ENCODE results near the gene LHX6.

- TF ChIP-seq TAF1 (IDR thresholded peaks at IDR 0.05; ENCODE audit: low read depth) (no peak), EP300 (IDR thresholded peaks at IDR 0.05; ENCODE audit: borderline replicate concordance) (no peak), ZBTB7A (IDR thresholded peaks at IDR 0.05; ENCODE audit: low read depth) (no peak), TEAD4 (IDR thresholded peaks at IDR 0.05) (no peak), CREB1 (IDR thresholded peaks at IDR 0.05; ENCODE audit: low read depth) (no peak), USF1 (IDR thresholded peaks at IDR 0.05) (no peak), CEBPB (IDR thresholded peaks at IDR 0.05) (no peak), YY1 (IDR thresholded peaks at IDR 0.05; ENCODE audit: low read depth) (no peak), TCF12 (IDR thresholded peaks at IDR 0.05; ENCODE audit: low read depth) (no peak), FOXM1 (IDR thresholded peaks at IDR 0.05; ENCODE audit: borderline replicate concordance, low read depth) (no peak)
- TF ChIP-seq, protein P1, sequence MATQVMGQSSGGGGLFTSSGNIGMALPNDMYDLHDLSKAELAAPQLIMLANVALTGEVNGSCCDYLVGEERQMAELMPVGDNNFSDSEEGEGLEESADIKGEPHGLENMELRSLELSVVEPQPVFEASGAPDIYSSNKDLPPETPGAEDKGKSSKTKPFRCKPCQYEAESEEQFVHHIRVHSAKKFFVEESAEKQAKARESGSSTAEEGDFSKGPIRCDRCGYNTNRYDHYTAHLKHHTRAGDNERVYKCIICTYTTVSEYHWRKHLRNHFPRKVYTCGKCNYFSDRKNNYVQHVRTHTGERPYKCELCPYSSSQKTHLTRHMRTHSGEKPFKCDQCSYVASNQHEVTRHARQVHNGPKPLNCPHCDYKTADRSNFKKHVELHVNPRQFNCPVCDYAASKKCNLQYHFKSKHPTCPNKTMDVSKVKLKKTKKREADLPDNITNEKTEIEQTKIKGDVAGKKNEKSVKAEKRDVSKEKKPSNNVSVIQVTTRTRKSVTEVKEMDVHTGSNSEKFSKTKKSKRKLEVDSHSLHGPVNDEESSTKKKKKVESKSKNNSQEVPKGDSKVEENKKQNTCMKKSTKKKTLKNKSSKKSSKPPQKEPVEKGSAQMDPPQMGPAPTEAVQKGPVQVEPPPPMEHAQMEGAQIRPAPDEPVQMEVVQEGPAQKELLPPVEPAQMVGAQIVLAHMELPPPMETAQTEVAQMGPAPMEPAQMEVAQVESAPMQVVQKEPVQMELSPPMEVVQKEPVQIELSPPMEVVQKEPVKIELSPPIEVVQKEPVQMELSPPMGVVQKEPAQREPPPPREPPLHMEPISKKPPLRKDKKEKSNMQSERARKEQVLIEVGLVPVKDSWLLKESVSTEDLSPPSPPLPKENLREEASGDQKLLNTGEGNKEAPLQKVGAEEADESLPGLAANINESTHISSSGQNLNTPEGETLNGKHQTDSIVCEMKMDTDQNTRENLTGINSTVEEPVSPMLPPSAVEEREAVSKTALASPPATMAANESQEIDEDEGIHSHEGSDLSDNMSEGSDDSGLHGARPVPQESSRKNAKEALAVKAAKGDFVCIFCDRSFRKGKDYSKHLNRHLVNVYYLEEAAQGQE (IDR thresholded peaks at IDR 0.05; ENCODE audit: low read depth): no peak
- TF ChIP-seq, protein P2, sequence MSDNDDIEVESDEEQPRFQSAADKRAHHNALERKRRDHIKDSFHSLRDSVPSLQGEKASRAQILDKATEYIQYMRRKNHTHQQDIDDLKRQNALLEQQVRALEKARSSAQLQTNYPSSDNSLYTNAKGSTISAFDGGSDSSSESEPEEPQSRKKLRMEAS (IDR thresholded peaks at IDR 0.05): no peak
Observed at GRCh38 chr9:122206118-122207046, 22.4 kb downstream of the LHX6 start.

All from Ishikawa (cell line).